ENCODE data around the gene KRTAP10-5. TPM values are rescaled to one million over a fixed set of nuclear protein-coding genes. Genes with fewer than 3 reads are reported as not detected.

KRTAP10-5 gene
- polyA plus RNA-seq, 1 experiment: not detected

DNA sequence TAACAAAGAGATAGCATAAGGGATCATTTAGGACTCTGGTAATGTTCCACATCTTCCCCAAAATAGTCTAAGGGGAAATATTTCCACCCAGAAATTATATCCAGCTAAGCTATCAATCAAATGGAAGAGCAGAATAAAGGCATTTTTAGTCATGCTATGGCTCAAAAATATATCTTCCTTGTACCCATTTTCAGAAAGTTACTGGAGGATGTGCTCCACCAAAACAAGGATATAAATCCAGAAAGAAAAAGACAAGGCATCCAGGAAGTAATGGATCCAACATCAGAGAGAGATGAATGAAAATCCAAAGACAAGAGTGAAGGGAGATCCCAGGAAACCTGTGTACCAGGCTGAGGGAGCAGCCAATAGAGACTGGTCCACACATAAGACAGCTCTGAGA lies 28.8 kb upstream of the KRTAP10-5 start:
- DNase-seq (ENCODE audit: low read depth): no peak
- TF ChIP-seq, protein P1, sequence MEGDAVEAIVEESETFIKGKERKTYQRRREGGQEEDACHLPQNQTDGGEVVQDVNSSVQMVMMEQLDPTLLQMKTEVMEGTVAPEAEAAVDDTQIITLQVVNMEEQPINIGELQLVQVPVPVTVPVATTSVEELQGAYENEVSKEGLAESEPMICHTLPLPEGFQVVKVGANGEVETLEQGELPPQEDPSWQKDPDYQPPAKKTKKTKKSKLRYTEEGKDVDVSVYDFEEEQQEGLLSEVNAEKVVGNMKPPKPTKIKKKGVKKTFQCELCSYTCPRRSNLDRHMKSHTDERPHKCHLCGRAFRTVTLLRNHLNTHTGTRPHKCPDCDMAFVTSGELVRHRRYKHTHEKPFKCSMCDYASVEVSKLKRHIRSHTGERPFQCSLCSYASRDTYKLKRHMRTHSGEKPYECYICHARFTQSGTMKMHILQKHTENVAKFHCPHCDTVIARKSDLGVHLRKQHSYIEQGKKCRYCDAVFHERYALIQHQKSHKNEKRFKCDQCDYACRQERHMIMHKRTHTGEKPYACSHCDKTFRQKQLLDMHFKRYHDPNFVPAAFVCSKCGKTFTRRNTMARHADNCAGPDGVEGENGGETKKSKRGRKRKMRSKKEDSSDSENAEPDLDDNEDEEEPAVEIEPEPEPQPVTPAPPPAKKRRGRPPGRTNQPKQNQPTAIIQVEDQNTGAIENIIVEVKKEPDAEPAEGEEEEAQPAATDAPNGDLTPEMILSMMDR (IDR thresholded peaks at IDR 0.05; ENCODE audit: insufficient read depth, low read depth, low read length): no peak
- POLR2A ChIA-PET: no interaction called here
- Histone ChIP-seq H3K4me3 (ENCODE audit: low read depth, low read length) (no peak overlapping the region), H3K27me3 (ENCODE audit: control insufficient read depth, insufficient read depth, low read length) (no peaks in the 10 kb centered on the region), H3K36me3 (ENCODE audit: control insufficient read depth, insufficient read depth, low read length) (no peaks in the 10 kb centered on the region)
- CTCF ChIA-PET: no interaction called here

DNA sequence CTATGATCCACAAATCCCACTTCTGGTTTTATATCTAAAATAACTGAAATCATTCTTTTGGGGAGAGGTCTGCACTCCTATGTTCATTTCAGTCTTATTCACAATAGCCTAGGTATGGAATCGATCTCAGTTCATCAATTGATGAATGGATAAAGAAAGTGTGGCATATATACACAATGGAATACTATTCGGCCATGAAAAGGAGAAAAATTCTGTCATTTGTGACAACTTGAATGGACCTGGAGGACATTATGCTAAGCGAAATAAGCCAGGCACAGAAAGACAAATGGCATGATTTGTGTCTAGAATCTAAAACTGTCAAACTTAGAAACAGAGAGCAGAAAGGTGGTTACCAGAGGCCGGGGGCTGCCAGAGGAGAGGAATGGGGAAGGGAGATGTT lies 26.1 kb upstream of the KRTAP10-5 start:
- H3K27me3 ChIP-seq (ENCODE audit: control insufficient read depth, insufficient read depth, low read length): no peaks in the 10 kb centered on the region
- TF ChIP-seq, protein P1 (IDR thresholded peaks at IDR 0.05; ENCODE audit: insufficient read depth, low read depth, low read length): no peak
- no peak overlapping the region for H3K4me3 ChIP-seq (ENCODE audit: low read depth, low read length)
- no peak for DNase-seq (ENCODE audit: low read depth)
- CTCF ChIA-PET: interaction anchor here (1.1 kb wide), 1 partner anchor 187 kb away, joined by 3 read pairs; no protein-coding TSS in a partner anchor
- no peaks in the 10 kb centered on the region for H3K36me3 ChIP-seq (ENCODE audit: control insufficient read depth, insufficient read depth, low read length)
- POLR2A ChIA-PET: no interaction called here

DNA sequence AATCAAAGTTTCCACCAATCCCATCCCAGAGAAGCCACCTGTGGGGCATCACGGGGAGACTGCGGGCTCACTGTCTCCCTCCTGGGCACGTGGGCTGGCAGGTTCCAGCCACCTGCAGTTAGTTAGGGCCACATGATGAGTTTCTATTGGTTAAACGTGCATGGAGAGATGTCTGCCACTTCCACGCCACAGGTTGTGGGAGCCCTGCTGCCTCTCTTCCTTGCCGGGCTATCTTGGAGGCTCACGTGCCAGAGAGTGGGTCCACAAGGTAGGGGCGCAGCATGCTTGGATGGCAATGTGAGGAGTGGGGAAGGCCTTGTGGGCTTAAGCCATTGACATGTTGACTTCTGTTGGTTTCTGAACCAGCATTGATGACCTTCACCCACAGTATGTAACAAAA lies 23.5 kb upstream of the KRTAP10-5 start:
- POLR2A ChIA-PET: no interaction called here
- Histone ChIP-seq H3K4me3 (ENCODE audit: low read depth, low read length) (no peak overlapping the region), H3K27me3 (ENCODE audit: control insufficient read depth, insufficient read depth, low read length) (no peaks in the 10 kb centered on the region), H3K36me3 (ENCODE audit: control insufficient read depth, insufficient read depth, low read length) (no peaks in the 10 kb centered on the region)
- CTCF ChIA-PET: no interaction called here
- TF ChIP-seq, protein P1 (IDR thresholded peaks at IDR 0.05; ENCODE audit: insufficient read depth, low read depth, low read length): no peak
- no peak for DNase-seq (ENCODE audit: low read depth)

DNA sequence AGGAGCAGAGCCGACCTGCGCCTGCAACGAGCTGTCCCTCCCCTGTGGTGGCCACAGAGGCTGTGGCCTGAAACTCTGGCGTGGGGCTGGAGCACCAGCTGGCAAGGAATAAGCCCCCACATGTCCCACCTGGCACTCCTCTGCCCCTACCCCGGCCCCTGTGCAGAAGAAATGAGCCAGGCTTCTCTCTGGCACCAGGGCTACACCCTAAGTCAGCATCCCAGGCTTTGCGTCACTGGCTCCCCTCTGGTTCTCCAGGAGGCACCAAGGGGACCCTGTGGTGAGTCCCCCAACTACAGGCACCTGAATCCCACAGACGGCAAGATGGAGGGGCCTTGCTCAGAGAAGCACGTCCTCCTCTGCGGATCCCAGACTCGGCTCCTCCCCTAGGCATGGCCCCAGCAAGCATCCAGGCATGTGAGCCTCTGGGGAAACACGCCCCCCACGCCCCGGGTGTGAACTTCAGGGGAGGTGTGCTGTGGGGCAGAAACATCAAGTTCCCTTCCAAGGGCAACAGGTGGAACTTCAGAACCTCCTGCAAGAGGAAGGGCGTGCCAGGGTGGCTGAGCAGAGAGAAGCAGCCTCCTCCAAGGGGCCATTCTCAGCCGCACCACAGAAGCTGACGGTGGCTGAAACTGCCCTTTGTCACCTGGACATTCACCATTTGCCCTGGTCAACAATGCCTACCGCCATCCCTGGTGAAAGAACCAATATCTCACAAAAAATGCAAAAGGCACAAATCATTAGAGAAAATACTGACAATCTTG lies 22.9 kb upstream of the KRTAP10-5 start:
- no peak for DNase-seq (ENCODE audit: low read depth)
- Histone ChIP-seq H3K36me3 (ENCODE audit: control insufficient read depth, insufficient read depth, low read length) (no peaks in the 10 kb centered on the region), H3K27me3 (ENCODE audit: control insufficient read depth, insufficient read depth, low read length) (no peaks in the 10 kb centered on the region), H3K4me3 (ENCODE audit: low read depth, low read length) (no peak overlapping the region)
- TF ChIP-seq, protein P1 (IDR thresholded peaks at IDR 0.05; ENCODE audit: insufficient read depth, low read depth, low read length): no peak
- ChIA-PET CTCF (no interaction called here), POLR2A (no interaction called here)

DNA sequence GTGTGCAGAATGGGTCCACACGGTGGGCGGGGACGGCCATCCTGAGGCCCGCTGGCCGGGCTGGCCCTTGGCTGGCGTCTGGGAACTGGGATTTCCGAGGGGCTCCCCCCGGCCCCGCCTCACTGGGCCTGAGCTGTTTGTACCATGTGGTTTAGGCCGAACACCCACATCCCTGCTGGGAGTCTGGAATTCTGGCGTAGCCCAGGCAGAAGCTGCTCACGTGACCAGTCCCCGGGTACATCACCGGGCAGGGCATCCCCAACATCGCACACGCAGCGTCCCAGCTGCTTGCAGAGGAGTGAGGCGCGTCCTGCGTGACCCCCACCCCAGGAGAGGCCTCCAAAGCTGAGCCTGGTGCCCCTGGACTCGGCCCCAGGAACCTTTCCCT lies 22.1 kb upstream of the KRTAP10-5 start:
- Histone ChIP-seq H3K27me3 (ENCODE audit: control insufficient read depth, insufficient read depth, low read length) (no peaks in the 10 kb centered on the region), H3K36me3 (ENCODE audit: control insufficient read depth, insufficient read depth, low read length) (no peaks in the 10 kb centered on the region), H3K4me3 (ENCODE audit: low read depth, low read length) (no peak overlapping the region)
- TF ChIP-seq, protein P1 (IDR thresholded peaks at IDR 0.05; ENCODE audit: insufficient read depth, low read depth, low read length): no peak
- CTCF ChIA-PET: no interaction called here
- POLR2A ChIA-PET: no interaction called here
- no peak for DNase-seq (ENCODE audit: low read depth)
